Skeletal muscle satellite cell (primary cell): ENCODE data around the gene P3H2. TPM values are rescaled to one million over a fixed set of nuclear protein-coding genes. Genes with fewer than 3 reads are reported as not detected.
"Not testable (repeated sequence)": the region's sequence is repeated elsewhere in the genome, so short reads cannot be mapped to it uniquely, and the experiment has no call there.

Experiments used
- H3K27me3 ChIP-seq: 2 replicates; pipeline ENCODE4 v1.7.0; 2013; ENCODE audit warnings: low read length; ENCODE audit not compliant: control insufficient read depth, insufficient read depth
- H3K36me3 ChIP-seq: 2 replicates; pipeline ENCODE4 v1.7.0; 2013; ENCODE audit warnings: mild to moderate bottlenecking, control low read depth, low read length; ENCODE audit not compliant: insufficient read depth
- H3K4me1 ChIP-seq: 2 replicates; pipeline ENCODE4 v1.7.0; 2013; ENCODE audit warnings: low read length; ENCODE audit not compliant: control insufficient read depth, insufficient read depth
- H3K4me2 ChIP-seq: 2 replicates; pipeline ENCODE4 v1.7.0; 2013; ENCODE audit warnings: mild to moderate bottlenecking, low read length
- H3K4me3 ChIP-seq: 2 replicates; pipeline ENCODE4 v1.7.0; 2013; ENCODE audit warnings: low read length
- H3K9ac ChIP-seq: 2 replicates; pipeline ENCODE4 v1.7.0; 2013; ENCODE audit warnings: mild to moderate bottlenecking, low read depth, low read length, moderate library complexity
- H3K9me3 ChIP-seq: replicated peaks from 2 replicates; pipeline ENCODE4 v1.7.0; 2013; ENCODE audit warnings: mild to moderate bottlenecking, control low read depth, low read length
- total RNA-seq: library from RNA; depleted of rRNA; stranded (reverse); fragments of >200 nt; gene quantifications from 2 replicates; pipeline ENCODE4 v1.2.3, GENCODE V29; 2012; rRNA removed

P3H2 gene, protein sequence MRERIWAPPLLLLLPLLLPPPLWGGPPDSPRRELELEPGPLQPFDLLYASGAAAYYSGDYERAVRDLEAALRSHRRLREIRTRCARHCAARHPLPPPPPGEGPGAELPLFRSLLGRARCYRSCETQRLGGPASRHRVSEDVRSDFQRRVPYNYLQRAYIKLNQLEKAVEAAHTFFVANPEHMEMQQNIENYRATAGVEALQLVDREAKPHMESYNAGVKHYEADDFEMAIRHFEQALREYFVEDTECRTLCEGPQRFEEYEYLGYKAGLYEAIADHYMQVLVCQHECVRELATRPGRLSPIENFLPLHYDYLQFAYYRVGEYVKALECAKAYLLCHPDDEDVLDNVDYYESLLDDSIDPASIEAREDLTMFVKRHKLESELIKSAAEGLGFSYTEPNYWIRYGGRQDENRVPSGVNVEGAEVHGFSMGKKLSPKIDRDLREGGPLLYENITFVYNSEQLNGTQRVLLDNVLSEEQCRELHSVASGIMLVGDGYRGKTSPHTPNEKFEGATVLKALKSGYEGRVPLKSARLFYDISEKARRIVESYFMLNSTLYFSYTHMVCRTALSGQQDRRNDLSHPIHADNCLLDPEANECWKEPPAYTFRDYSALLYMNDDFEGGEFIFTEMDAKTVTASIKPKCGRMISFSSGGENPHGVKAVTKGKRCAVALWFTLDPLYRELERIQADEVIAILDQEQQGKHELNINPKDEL
- total RNA-seq = 7.4 and 27.1 TPM in 2 replicates

DNA sequence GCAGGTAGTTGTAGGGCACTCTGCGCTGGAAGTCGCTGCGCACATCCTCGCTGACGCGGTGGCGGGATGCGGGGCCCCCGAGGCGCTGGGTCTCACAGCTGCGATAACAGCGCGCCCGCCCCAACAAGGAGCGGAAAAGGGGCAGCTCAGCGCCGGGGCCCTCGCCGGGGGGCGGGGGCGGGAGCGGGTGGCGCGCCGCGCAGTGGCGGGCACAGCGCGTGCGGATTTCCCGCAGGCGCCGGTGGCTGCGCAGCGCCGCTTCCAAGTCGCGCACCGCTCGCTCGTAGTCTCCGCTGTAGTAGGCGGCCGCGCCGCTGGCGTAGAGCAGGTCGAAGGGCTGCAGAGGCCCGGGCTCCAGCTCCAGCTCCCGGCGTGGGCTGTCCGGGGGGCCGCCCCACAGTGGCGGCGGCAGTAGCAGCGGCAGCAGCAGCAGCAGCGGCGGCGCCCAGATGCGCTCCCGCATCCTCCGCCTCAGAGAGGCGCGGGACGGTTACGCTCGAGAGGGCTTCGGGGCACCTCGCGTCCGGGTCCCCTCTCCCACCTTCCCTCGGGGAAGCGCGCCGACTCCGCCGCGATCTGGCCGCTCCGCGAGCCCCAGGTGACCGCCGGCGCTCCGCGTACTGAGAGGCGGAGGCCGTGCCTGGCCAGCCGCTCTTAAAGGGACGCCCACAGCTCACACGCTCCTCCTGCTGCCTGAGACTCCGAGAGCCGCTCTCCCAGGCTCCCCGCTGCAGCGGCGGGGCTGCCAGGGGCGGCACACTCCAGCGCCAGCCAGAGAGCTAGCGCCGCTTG, at the start of gene P3H2:
P3H2 (minus strand) TSS at position 629 of the 792 bp plus-strand sequence; CDS start at position 463, 166 bp downstream.
- Histone ChIP-seq H3K9me3 (no peaks in the 10 kb centered on the region), H3K27me3 (no peaks in the 10 kb centered on the region), H3K36me3 (no peaks in the 10 kb centered on the region), H3K4me3 (peak within 1 kb of the TSS; percentile 94), H3K9ac (peak within 1 kb of the TSS; percentile 89), H3K4me2 (peak within 1 kb of the TSS; percentile 91), H3K4me1 (peaks cover 16% of the 10 kb centered on the region)

DNA sequence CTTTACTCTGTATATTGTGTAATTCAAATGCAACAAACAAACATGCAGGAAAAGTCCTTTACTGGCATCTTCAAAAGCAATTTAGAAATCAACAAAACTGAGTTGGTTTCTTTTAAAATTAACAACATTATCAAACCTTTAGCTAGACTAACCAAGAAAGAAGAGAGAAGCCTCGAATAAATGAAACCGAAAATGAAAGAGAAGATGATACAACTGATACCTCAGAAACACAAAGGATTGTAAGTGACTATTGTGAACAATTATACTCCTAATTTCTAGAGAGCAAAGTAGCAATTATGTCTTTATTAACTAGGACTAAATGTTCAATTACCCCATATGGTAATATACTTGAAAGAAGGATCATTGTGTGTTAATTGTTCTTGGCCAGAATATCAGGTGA, 49.2 kb upstream of the P3H2 start:
- Histone ChIP-seq H3K4me3 (no peak overlapping the region), H3K36me3 (no peaks in the 10 kb centered on the region), H3K27me3 (no peaks in the 10 kb centered on the region), H3K4me2 (peak overlapping the region; percentile 54), H3K9me3 (no peaks in the 10 kb centered on the region), H3K4me1 (peaks cover 19% of the 10 kb centered on the region), H3K9ac (no peak overlapping the region)

DNA sequence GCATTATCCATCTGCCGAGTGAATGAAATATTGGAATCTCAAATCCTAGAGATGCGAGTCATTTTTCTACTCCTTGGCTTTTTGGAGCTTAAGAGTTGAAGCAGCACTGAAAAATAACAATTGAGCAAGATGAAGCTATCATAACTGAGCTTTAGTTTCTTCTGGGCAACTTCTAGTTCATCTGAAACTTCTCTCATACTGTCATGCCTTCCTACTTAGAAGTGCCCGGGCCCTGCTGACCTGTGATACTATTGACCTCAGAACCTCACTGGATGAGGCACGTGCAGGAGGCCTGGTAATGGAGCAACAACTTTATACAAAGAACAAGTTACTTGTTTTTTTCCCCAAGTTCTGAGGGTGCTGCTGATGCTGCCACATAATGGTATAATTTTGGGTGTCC, 48.5 kb upstream of the P3H2 start:
- Histone ChIP-seq H3K27me3 (no peaks in the 10 kb centered on the region), H3K4me2 (no peak overlapping the region), H3K4me1 (peaks cover 19% of the 10 kb centered on the region), H3K36me3 (no peaks in the 10 kb centered on the region), H3K9ac (no peak overlapping the region), H3K9me3 (no peaks in the 10 kb centered on the region), H3K4me3 (no peak overlapping the region)

DNA sequence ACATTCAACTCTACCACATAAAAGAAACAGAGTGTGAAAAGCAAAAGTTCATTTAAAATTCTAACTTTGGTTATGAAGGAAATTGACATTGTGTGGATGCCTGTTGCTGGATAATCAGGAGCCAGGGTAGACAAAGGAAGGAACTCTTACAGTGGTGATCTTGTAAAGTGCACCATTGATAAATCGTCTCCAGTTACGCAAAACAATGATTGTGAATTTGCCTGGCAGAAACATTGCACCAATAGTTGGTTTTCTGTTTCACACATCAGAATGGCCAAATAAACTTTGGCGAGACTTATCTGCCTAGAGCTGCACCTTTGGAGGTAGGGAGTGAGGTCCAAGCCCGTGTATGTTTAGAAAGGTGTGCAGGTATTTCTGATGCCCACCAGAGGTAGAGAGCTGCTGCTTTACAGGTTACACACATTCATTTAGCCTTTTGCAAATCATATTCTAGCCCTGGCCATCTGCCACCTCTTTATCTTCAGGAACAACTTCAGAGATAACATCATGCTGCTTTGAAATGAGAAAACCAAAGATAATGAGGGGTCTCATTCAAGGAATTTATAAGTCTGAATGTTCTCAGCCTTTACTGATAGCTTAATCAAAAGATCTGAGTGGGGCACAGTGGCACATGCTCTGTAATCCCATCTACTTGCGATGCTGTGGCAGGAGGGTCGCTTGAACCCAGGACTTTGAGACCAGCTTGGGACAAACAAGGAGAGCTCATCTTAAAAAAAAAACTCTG, 47.4 kb upstream of the P3H2 start:
- Histone ChIP-seq H3K4me3 (no peak overlapping the region), H3K27me3 (no peaks in the 10 kb centered on the region), H3K9me3 (no peaks in the 10 kb centered on the region), H3K36me3 (no peaks in the 10 kb centered on the region), H3K9ac (no peak overlapping the region), H3K4me2 (no peak overlapping the region), H3K4me1 (peaks cover 13% of the 10 kb centered on the region)

DNA sequence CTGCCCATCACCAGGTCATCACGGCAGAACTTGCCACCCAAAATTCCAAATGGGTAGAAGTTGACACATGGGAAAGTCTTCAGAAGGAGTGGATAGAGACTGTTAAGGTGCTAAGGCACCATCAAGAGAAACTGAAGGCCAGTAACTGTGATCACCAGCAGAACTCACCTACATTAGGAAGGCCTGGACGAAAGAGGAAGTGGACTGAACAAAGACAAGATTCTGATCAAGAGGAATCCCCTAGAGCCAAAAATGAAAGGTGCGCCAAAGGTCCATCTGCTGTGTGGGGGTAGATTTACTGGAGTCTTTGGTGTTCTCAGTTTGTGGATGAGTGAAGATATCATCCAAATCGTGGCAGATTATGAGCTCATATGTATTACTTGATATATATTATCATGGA, 46.3 kb upstream of the P3H2 start:
- Histone ChIP-seq H3K9me3 (no peaks in the 10 kb centered on the region), H3K4me1 (peaks cover 6% of the 10 kb centered on the region), H3K9ac (no peak overlapping the region), H3K4me3 (no peak overlapping the region), H3K4me2 (no peak overlapping the region), H3K27me3 (no peaks in the 10 kb centered on the region), H3K36me3 (no peaks in the 10 kb centered on the region)

DNA sequence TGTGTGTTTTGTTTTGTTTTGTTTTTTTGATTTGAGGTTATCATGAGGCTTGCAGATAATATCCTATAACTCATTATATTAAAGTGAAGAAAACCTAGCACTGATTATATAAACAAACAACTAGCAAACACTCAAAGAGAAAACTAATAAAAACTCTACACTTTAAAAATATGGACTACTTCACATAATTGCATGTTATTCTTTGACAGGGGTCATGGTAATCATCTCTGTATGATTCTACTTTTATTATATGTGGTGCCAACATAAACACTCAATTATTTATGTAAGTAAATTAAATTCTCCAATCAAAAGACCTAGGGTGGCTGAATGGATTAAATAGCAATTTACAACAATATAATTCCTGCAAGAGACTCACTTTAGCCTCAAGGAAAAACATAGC, 44.6 kb upstream of the P3H2 start:
- no peaks in the 10 kb centered on the region for H3K27me3 ChIP-seq

DNA sequence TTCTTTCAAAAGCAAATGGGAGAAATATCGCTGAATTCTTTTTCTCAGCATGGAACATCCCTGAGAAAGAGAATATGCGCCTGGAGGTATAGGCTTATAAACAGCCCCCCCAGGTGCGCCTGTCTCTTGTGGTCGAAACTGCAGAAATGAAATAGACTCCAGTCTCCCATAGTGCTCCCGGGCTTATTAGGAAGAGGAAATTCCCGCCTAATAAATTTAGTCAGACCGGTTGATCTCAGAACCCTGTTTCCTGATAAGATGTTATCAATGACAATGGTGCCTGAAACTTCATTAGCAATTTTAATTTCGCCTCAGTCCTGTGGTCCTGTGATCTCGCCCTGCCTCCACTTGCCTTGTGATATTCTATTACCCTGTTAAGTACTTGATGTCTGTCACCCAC, 41.3 kb upstream of the P3H2 start:
- not testable (repeated sequence) for H3K36me3 ChIP-seq

More for the DNA sequence above, 44.6 kb upstream of the P3H2 start:
- Histone ChIP-seq H3K4me3 (no peak overlapping the region), H3K4me1 (peaks cover 6% of the 10 kb centered on the region), H3K4me2 (no peak overlapping the region), H3K9ac (no peak overlapping the region), H3K9me3 (no peaks in the 10 kb centered on the region), H3K36me3 (no peaks in the 10 kb centered on the region)

DNA sequence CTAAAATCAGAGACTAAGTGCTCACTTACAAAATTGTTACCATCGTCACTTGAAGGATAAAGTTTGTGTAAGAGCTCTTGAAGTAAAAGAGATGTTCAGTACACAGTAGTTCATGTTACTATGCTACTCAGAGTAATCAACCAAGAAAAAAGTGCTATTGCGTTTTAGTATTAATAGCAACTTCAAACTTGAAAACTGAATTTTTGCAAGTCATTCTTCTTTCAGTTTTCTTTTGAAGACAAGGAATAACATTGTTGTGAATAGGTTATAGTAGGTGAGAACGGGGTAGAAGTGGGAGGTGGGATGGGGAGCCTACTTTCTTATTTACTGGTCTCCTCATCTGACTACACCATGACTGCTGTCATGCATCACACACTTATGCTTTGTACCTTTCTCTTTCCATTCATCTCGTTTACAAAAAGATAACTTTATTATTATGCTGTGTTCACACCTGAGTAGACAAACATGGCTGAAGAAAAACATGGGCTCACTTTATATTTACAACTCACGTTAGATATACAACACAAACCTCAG, 39.3 kb upstream of the P3H2 start:
- peaks cover 22% of the 10 kb centered on the region for H3K4me1 ChIP-seq
- no peaks in the 10 kb centered on the region for H3K9me3 ChIP-seq
- no peak overlapping the region for H3K4me2 ChIP-seq
- H3K27me3 ChIP-seq = no peaks in the 10 kb centered on the region
- H3K9ac ChIP-seq = no peak overlapping the region
- H3K36me3 ChIP-seq = no peaks in the 10 kb centered on the region
- H3K4me3 ChIP-seq = no peak overlapping the region

More for the DNA sequence above, 41.3 kb upstream of the P3H2 start:
- H3K4me3 ChIP-seq, H3K9me3 ChIP-seq, H3K4me2 ChIP-seq, H3K9ac ChIP-seq, H3K27me3 ChIP-seq: not testable (repeated sequence)
- H3K4me1 ChIP-seq = peaks cover 15% of the 10 kb centered on the region

DNA sequence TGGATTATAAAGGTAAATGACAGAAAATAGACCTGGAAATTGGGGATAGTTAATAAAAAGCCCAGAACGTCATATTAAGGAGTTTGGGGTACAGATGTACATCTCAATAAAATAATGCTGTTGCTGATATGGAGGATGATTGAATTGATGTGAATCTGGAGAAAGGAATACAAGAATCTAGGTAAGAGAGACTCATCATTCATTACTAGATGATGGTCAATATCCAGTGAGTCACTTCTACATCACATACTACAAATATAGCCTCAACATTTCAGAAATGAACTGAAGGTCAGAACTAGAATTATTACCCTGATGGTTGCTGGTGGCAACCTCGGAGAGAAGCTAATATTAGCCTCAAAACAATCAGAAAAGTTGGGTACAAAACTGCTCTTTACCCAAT, 37.6 kb upstream of the P3H2 start:
- Histone ChIP-seq H3K9ac (no peak overlapping the region), H3K4me1 (peaks cover 22% of the 10 kb centered on the region), H3K4me2 (no peak overlapping the region), H3K9me3 (no peaks in the 10 kb centered on the region), H3K4me3 (no peak overlapping the region), H3K36me3 (no peaks in the 10 kb centered on the region), H3K27me3 (no peaks in the 10 kb centered on the region)

DNA sequence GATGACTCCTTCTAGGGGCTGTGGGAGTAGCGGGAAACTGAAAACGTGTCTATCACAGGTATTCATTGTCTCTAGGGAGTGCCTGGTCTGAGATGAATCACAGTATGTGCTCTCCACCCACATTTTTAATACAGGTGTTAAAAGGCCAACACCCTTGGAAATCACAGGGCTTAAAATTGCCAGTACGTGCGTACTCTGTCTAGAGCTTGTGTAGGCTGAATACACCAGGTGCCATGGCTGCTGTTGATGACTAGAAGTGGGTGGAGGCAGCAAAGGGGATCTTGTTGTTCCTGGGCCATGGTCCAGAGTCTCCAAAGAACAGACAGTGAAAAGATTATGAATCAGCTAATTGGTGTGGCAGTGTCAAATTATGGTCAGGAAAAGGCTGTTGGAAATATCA, 35.1 kb upstream of the P3H2 start:
- peak overlapping the region; percentile 8 for H3K4me2 ChIP-seq
- peaks cover 30% of the 10 kb centered on the region for H3K4me1 ChIP-seq
- no peak overlapping the region for H3K4me3 ChIP-seq
- no peaks in the 10 kb centered on the region for H3K36me3 ChIP-seq
- no peaks in the 10 kb centered on the region for H3K9me3 ChIP-seq
- H3K9ac ChIP-seq = no peak overlapping the region
- no peaks in the 10 kb centered on the region for H3K27me3 ChIP-seq
